ENCODE data around the gene METTL2B.

- TF ChIP-seq CTCF (IDR thresholded peaks at IDR 0.05), result no peak
- TF ChIP-seq POLR2AphosphoS5 (IDR thresholded peaks at IDR 0.05), result no peak
- TF ChIP-seq EP300 (IDR thresholded peaks at IDR 0.05), result no peak
- TF ChIP-seq POLR2A (IDR thresholded peaks at IDR 0.05), result no peak
These were observed 21.6 kb upstream of the METTL2B start for GRCh38 chr7:128454808-128455542.
